Peyer's patch (tissue), 4 donors: ENCODE data around the gene TM7SF2.

Source experiments
- CTCF ChIP-seq, 6 experiments: fragments of 450-650 bp in 4 of 6; fragments of 200-600 bp in 2 of 6; sonication (generic) in 1 of 6; IDR thresholded peaks; one replicate each; pipeline ENCODE4 v1.5.1; 2017 to 2019; ENCODE audit warnings: antibody characterized with exemption in 6 of 6, mild to moderate bottlenecking in 3 of 6, moderate library complexity in 1 of 6
- POLR2A ChIP-seq, 2 donors: fragments of 450-650 bp; IDR thresholded peaks; one replicate each; pipeline ENCODE4 v1.5.1; 2017; ENCODE audit warnings: antibody characterized with exemption in 2 of 2, mild to moderate bottlenecking in 2 of 2, moderate library complexity in 2 of 2

GRCh38 chr11:65112546-65113360 lies 1.1 kb downstream of the TM7SF2 start:
- TF ChIP-seq CTCF (IDR thresholded peaks at IDR 0.05) = peak; percentile 91 to 95 (median 93)
- no peak for TF ChIP-seq POLR2A (IDR thresholded peaks at IDR 0.05)
